GM21528 (cell line): Measurements from ENCODE around the gene SLC39A11.
"Not testable (repeated sequence)": the region's sequence is repeated elsewhere in the genome, so short reads cannot be mapped to it uniquely, and the experiment has no call there.

ENCODE experiments used
- ATAC-seq: cut with Tn5 transposase; IDR thresholded peaks from one replicate; pipeline ENCODE4 v1.9.1; 2021; ENCODE audit warnings: mild to moderate bottlenecking, moderate library complexity; ENCODE audit not compliant: unreplicated experiment, low FRiP score

Gene SLC39A11

GRCh38 chr17:73074566-73074965 lies 17.9 kb downstream of the SLC39A11 start:
- no peak for ATAC-seq

GRCh38 chr17:73072219-73072962 lies 20.1 kb downstream of the SLC39A11 start:
- no peak for ATAC-seq

- ATAC-seq = no peak
Observed at GRCh38 chr17:73071066-73071999, 21.2 kb downstream of the SLC39A11 start.

DNA sequence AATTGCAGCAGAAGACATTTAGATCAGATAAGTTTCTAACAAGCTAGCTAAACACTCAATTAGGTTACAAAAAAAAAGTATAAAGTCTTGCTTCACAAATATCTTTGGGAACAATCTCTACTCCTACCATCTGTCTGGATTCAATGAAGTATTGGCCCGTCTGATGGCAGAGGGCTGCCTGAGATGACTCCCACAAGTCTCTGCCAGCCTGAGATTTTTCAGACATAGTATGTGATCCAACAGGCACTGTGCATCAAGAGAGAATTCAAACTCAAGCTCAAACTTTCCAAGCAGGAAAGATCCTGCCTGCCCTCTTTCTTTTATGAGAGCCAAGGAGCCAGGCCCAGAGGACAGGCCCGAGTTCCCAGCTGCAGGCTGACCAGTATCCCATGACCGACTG lies 22.6 kb downstream of the SLC39A11 start:
- ATAC-seq = no peak

GRCh38 chr17:73069164-73069770 lies 23.2 kb downstream of the SLC39A11 start:
- no peak for ATAC-seq

- ATAC-seq = no peak
Observed at GRCh38 chr17:73068322-73069153, 23.9 kb downstream of the SLC39A11 start.

GRCh38 chr17:73067699-73068098 lies 24.8 kb downstream of the SLC39A11 start:
- ATAC-seq = not testable (repeated sequence)

DNA sequence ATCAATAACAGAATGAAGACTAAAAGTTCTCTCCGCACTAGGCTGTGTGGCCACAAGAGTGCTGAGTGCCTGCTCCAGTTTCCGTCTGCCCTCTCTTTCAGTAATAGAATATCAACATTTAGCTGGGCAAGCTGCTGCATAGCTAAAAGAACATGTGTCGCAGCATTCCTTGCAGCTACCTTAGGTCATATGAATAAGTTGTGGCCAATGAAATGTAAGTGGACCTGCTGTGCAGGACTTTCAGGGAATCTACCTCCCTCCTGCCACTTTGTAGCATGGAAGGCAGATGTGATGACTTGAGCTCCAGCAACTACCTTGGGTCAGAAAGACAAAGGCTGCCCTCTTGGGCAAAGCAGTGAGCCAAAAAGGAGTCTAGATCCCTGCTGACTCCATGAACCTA lies 25.4 kb downstream of the SLC39A11 start:
- no peak for ATAC-seq

GRCh38 chr17:73066148-73066884 lies 26.2 kb downstream of the SLC39A11 start:
- no peak for ATAC-seq

- no peak for ATAC-seq
Observed at GRCh38 chr17:73065376-73065775, 27.1 kb downstream of the SLC39A11 start.

- ATAC-seq = no peak
Observed at GRCh38 chr17:73064084-73064938, 28.2 kb downstream of the SLC39A11 start.

GRCh38 chr17:73062726-73063125 lies 29.8 kb downstream of the SLC39A11 start:
- ATAC-seq = no peak

DNA sequence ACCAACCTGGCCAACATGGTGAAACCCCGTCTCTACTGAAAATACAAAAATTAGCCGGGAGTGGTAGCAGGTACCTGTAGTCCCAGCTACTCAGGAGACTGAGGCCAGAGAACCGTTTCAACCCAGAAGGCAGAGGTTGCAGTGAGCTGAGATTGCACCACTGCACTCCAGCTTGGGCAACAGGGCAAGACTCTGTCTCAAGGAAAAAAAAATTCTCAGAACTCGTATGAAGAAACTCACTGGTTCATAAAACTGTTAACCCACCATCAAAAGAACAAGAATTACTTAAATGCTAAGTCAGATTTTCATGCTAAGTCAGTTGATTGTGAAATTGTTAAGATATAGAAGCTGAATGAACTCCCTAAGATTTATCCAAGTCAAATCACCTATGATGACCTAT lies 31.3 kb downstream of the SLC39A11 start:
- no peak for ATAC-seq

DNA sequence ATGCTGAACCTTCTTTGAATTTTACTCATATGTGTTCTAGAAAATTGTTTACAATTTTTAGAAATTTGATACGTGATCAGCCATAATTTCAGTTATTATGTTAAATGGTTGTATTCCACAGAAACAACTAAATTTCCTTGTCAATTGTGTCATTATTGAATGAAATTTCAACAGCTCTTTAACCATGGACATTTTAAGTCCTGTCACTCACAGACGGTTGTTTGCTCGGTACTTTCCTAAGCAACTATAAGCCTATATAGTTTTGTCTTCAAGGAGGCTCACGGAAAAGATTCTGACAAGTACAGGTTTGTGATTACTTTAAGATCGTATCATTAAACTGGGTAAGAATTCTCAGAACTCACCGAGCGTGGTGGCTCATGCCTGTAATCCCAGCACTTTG lies 31.8 kb downstream of the SLC39A11 start:
- ATAC-seq = no peak

GRCh38 chr17:73059713-73060112 lies 32.8 kb downstream of the SLC39A11 start:
- not testable (repeated sequence) for ATAC-seq

DNA sequence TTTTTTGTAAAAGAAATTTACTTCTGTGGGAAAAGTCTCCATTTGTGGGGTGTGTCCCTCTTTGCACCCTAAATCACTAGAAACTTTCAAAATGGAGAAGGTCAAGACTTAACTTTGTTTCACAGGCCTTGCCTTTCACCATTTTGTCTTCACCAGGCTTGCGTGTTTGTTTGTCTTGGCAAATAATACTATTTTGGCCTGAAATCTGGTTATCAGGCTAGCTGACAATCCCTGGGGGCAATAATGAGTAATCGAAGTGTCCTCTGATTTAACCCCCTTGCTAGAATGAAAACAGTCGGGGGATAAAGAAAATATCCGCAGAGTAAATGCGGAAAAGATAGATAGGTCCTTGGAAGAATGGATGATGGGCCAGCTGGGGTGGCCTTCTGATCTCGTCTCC lies 34.5 kb downstream of the SLC39A11 start:
- no peak for ATAC-seq

- no peak for ATAC-seq
Observed at GRCh38 chr17:73057196-73057595, 35.3 kb downstream of the SLC39A11 start.

- ATAC-seq = no peak
Observed at GRCh38 chr17:73052923-73053322, 39.6 kb downstream of the SLC39A11 start.

- no peak for ATAC-seq
Observed at GRCh38 chr17:73050797-73051196, 41.7 kb downstream of the SLC39A11 start.
